Adipose tissue (tissue), 3 donors: ENCODE data around the gene CLDN8. TPM values are rescaled to one million over a fixed set of nuclear protein-coding genes. Genes with fewer than 3 reads are reported as not detected.

Source experiments
- H3K27ac ChIP-seq: one replicate; pipeline ENCODE4 v1.5.1; 2013; ENCODE audit warnings: low read depth, low read length
- WGBS, 3 donors: extraction: QIAGEN DNeasy Blood & Tissue Kit; methylation state at CpG; one replicate each; pipeline ENCODE4 v1.1.7; 2013; 5-methylcytosine and 5-hydroxymethylcytosine counted together
- polyA plus RNA-seq, 3 donors: library from polyadenylated mRNA; stranded (reverse); fragments of 200-250 nt; gene quantifications; one replicate each; pipeline ENCODE4 v1.2.3, GENCODE V29; 2013
- donor health status: healthy with polysubstance abuse.
- donor health status: Bipolar disorder and iron deficiency.
- donor health status: healthy.

The CLDN8 gene
- polyA plus RNA-seq = under 1 TPM in 1 of 3 donors, not detected in 2; 0.12 TPM

DNA sequence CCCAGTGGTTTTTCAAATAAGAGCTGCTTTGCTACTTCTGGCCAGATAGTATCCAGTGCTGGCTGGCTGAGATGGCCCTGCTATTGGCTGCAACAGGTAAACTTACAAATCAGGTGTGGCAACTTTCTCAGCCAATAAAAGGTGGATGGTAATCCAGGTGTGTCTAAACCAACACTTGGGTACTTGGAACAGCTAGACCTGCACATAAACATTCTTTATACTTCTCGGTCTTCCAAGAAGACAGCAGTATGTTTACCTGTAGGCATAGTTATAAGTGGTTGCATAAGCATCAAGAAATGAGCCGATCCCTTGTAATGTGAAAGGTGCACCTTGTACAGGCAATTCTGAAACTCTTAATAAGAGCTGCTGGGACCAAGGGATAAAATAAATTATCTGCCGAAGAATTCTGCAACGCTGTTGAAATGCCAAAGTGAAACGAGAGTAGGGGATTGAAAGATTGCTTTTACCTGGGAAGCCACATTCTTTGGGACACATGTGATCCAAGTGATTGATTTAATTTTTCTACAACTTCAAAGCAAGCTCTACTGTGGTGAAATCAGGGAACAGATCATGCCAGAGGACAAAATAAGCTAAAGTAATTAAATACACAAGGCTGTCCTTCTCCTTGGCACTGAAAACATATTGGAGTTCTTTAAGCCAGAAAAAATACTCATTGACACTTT, at the start of gene CLDN8:
TSS of gene CLDN8 (minus strand) at position 57 of the 683 bp plus-strand sequence. CDS start 172 bp downstream, outside the sequence.
- H3K27ac ChIP-seq = no peak within 1 kb of the TSS
- WGBS, 3 donors = 36 to 86% (median 80%) methylated on average over 5 of the region's 5 CpGs

DNA sequence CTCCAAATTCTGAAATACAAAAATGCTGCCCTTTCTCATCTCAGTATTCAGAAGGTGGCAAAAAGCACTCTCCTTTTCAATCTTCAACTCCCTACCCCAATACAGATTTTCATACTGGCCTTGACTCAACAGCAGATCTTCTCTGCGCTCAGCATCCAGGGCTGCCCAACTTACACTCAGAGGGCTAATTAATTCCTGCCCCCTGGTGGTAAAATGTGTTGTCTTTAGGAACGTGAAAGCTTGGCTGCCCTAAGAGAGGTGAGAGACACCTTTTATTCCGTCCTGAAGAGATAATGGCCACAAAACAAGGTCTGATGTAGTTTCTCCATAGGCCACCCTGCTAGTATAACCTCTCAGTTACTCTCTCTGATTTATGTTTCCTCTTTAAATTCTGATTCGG, 41.9 kb upstream of the CLDN8 start:
- H3K27ac ChIP-seq = no peak overlapping the region
- 62 to 71% (median 70%) methylated on average over 4 of the region's 4 CpGs for WGBS, 3 donors

DNA sequence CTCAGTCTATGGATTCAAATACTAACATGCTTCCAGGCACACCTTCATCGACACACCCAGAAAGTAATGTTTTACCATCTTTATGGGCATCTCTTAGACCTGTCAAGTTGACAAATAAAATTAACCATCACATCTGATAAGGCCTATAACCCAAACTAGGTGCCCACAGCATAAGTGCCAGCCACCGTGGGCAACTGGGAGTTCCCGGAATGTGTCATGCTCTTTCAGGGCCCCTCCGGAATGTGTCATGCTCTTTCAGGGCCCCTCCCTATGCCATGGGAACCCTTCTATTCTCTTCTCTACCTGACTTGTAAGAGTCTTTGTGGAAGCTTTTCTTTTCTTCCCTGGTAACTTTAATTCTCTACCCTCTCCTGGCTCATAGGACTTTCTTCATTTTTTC, 40.2 kb upstream of the CLDN8 start:
- H3K27ac ChIP-seq = no peak overlapping the region
- WGBS, 3 donors = 86 to 92% (median 91%) methylated on average over 4 of the region's 4 CpGs

DNA sequence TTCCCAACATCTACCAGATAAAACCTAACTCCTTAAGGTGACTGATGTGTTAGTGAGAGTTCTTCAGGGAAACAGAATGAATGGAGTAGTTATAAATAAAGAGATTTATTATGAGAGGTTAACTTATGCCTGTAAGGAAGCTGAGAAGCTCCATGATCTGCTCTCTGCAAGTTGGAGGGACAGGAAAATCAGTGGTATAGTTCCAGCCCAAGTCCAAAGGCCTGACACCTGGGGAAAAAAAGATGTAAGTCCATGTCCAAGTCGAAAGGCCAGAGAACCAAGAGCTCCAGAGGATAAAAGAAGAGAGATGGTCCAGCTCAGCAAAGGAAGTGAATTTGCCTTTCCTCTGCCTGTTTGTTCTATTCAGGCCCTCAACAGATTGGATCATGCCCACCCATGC, 39.8 kb upstream of the CLDN8 start:
- whole genome bisulfite sequencing, 3 donors = 28 to 87% (median 50%) methylated on average over 1 of the region's 1 CpG
- no peak overlapping the region for H3K27ac ChIP-seq

DNA sequence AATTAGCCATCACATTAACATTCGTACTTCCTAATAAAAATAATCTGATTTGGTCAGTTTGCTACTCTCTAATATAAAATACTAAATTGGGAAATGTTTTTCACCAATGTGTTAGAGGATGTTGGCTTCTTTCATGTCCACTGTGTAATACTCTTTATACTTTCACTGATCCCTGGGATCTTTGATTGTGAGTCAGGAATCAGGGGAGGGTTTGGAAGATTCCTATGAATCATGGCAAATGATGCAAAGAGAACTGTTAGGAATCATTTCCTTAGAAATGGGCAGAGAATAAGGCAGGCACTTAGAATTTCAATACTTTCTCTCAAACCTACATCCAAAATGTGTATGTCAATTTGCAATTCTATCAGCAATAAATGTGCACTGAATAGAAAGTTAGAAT, 35.9 kb upstream of the CLDN8 start:
- H3K27ac ChIP-seq = no peak overlapping the region
- 66 to 88% (median 83%) methylated on average over 1 of the region's 1 CpG for WGBS, 3 donors

DNA sequence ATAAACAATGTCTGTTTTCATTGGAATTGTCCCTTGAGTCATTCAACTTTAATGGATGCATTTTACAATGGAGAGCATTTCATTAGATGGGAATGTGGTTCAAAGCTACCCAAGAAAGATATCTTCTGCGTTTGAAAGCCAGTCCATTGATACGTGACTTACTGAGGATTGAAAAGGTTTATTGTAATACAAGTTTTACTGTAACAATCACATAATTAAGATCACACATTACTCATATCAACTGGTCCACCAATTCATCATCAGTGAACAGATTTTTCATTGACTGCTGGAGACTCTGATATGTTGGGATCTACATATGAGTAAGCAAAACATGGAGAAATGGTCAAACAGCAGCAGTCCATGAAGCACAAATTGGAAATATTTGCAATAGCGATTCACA, 34.0 kb upstream of the CLDN8 start:
- H3K27ac ChIP-seq = no peak overlapping the region
- WGBS, 3 donors = 64 to 81% (median 70%) methylated on average over 3 of the region's 3 CpGs

DNA sequence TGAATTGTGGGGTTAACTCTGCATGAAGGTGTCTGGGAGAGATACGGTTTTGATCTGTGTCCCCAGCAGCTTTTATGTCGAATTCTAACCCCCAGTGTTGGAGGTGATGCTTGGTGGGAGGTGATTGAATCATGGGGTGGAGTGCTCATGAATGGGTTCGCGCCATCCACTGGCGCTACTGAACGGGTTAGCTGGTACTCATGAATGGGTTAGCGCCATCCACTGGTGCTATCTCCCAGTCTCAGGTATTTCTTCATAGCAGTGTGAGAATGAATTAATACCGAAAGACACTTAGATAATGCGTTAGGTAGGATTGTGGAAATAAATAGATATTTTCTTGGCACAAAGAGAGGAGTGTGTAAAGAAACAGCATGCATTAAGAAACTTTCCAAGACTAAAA, 32.9 kb upstream of the CLDN8 start:
- H3K27ac ChIP-seq = no peak overlapping the region
- 78 to 91% (median 81%) methylated on average over 9 of the region's 9 CpGs for WGBS, 3 donors

DNA sequence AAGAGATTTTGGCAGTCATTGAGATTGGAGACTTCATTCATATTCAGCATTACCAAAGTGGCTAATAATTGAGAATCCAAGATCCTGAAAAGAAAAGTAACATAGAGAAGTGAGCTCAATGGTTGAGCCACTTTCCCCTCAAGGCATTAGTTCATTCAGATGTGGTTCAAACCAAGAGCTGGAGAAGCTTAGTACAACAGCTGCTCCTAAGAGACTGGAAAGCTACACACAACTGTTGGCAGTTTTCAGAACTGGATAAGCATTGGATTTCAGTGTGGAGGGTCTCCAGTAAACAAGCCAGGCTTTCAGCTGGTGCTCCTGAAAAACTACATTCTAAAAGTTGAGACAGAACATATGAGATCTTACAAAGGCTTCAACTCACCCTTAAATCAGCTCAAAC, 29.2 kb upstream of the CLDN8 start:
- H3K27ac ChIP-seq = no peak overlapping the region

DNA sequence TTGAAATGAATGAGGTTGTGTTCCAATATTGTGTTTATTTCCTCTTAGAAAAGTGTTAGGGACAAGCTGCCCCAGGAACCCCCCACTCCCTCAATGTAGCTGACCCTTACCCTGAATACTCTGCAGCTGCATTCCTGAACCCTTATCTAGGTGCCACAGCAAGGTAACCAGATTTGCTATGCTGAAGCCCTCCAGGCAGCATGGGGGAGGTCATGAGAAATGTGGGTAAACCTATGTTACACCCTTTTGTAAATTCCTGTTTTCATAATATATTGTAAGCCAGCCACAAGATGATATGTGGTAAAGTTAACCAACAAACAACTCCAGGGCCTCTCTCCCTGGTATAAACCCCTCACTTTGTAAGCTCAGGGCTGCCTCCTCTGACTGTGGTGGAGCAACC, 27.8 kb upstream of the CLDN8 start:
- no peak overlapping the region for H3K27ac ChIP-seq

DNA sequence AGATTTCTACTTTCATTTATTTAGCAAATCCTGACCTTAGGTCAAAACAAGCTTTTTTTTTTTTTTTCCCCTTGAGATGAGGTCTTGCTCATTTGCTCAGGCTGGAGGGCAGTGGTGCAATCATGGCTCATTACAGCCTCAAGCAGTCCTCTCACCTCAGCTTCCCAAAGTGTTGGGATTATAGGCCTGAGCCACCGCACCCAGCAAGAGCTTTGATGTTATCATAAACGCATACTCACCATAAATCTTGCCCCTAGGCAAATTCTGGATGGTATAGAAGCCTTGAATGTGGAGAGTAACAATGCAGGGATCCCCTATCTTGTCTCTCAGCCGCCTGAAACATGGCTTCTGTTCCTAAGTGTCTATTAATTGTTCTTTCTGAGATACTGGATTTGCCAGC, 24.8 kb upstream of the CLDN8 start:
- 72 to 79% (median 73%) methylated on average over 3 of the region's 3 CpGs for WGBS, 3 donors
- H3K27ac ChIP-seq = no peak overlapping the region

DNA sequence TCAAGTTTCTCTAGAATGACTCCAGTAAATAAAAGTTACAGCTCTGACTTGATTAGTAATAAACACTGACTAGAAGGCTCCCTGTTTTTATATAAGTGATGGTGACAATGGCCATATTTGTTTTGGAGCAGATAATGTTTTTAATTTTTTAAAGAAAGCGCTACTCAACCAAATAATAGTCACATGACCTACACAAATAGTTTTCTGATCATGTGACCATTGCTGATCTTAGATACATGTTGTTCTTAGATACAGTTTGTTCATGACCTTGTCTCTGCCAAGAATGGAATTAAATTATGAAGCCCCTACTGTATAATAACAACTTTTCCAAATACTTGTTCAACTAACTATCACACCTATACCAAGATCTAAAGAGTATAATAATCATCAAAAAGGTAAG, 22.3 kb upstream of the CLDN8 start:
- 86 to 93% (median 89%) methylated on average over 1 of the region's 1 CpG for WGBS, 3 donors
- H3K27ac ChIP-seq = no peak overlapping the region

DNA sequence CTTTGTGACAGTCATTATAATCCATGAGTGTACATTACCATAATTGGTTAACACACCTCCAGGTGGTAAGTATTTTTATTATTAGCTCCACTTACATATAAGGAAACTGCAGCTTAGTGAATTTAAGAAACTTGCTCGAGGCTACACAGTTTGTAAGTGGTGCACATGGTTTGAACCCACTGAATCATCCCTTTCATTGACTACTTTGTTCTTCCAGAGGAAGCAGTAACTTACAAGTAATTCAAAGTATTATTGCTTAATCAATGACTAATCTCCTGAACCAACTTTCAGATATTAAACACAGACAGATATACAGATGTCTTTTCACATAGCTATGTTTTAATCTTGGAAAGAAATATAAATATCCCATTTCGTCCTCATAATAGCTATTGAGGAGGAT, 18.7 kb upstream of the CLDN8 start:
- H3K27ac ChIP-seq = no peak overlapping the region
- 56 to 59% (median 59%) methylated on average over 2 of the region's 2 CpGs for WGBS, 3 donors

DNA sequence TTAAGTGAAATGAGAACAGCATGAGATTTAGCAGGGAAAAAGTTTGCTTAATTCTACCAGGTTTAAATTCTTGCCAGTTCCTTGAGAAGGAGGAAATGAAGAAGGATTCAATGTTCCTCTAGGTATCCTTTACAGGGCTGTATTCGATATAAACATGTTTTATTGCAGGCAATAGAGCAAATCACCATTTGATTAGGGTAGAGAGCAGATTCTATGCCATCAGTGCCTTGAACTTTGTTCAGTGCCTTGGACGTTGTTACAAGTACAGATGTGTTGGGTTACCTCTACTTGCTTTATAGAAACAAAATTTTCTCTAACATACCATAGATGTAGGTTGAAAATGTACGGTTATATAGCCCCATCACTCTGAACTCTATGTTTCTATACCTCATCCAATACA, 18.2 kb upstream of the CLDN8 start:
- 49 to 58% (median 57%) methylated on average over 3 of the region's 3 CpGs for WGBS, 3 donors
- H3K27ac ChIP-seq = no peak overlapping the region

DNA sequence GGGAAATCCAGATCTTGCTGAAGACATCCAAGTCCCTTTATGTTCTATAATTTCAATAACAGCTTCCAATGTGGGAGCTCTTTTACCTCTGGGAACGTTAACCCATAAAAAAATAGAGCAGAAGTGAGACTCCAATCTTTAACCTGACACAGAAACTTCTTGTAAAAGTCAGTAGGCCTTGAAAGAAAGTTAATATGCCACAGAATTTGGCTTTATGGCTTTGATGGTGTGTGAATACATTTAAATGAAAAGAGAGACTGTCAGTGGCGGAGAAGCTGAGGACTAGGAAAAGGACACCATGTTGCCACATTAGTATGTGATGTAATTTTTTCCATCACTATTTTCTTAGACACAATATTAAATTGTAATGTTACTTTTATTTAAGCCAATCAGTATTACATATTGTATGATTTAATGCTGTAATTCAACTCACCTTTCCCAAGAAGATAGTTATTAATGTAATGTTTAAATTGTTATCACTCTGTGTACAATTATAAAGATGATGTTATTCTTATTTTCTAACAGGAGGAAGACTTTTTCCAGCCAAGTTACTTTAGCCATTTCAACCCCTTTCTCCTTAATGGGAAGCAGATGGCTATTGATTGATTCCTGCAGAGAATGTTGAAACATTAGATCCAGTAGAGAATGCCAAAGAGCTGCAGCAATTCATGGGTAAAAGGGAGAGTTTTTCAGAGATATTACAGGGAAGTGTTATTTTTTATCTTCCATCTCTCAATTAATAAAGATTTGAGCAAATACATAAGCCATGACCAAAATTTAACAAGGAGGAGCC, 17.5 kb upstream of the CLDN8 start:
- no peak overlapping the region for H3K27ac ChIP-seq
- 60 to 82% (median 65%) methylated on average over 2 of the region's 2 CpGs for WGBS, 3 donors

DNA sequence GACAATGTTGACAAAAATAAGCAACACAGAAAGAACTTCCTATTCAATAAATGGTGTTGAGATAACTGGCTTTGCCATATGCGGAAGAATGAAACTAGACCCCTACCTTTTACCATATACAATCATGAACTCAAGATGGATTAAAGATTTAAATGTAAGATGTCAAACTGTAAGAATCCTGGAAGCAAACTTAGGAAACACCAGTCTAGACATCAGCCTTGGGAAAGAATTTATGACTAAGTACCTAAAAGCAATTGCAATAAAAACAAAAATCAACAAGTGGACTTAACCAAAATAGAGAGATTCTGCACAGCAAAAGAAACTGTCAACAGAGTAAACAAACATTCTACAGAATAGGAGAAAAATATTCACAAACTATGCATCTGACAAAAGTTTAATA, 16.1 kb upstream of the CLDN8 start:
- 97 to 98% (median 97%) methylated on average over 1 of the region's 1 CpG for WGBS, 3 donors

DNA sequence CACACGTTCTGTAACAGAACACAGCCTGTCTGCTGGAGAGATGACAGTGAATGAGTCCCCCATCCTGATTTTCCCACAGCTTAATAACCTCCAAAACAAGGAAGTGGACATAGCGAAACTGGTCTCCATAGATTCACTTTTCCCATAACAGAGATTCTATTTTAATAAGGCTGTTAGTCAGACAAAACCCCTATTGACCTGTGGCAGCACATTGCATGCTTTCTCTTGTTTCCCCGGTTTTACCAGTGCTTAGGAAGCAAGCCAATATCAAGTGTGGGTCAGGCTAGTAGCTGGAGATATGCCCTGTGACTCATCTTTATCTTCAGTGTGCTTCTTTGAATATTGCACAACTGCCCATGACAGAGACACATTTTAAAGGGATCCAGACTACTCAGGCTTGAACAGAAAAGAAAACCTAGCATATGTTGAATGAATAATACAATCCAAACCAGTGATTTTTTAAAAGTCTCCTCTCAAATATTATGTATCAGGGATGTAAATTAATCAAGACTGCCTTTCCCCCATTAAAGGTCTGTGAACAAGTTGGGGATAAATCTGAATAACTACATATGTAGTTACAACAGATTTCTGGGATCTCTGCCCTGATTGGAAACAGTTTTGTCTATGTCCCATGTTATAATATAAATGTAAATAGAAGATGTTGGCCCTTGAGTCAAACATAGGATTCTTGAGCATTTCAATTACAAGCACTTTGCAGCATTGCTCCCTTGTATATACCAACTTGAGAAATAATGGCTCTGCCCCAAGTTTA, 11.9 kb upstream of the CLDN8 start:
- H3K27ac ChIP-seq = no peak overlapping the region
- WGBS, 3 donors = 24 to 43% (median 34%) methylated on average over 3 of the region's 3 CpGs

More for the DNA sequence above, 16.1 kb upstream of the CLDN8 start:
- no peak overlapping the region for H3K27ac ChIP-seq

DNA sequence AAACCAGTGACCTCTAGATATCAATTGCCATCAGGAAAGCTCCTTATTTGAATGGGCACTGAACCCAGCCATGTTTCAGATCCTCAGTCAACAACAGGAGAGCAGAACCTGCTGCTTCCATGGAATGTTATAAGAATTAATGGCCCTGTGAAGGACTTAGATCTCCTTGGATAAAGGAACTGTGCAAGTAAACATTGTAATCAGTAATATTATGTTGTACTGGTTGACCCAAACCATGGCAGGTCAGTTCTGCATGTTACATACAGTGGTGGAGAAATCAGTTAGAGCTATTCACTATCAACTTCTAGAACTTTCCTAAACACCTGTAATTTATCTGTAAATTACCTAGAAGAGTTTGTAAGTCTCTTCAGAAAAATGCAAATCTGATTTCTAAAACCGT, 11.2 kb upstream of the CLDN8 start:
- H3K27ac ChIP-seq = no peak overlapping the region
- WGBS, 3 donors = 62 to 72% (median 70%) methylated on average over 1 of the region's 1 CpG

DNA sequence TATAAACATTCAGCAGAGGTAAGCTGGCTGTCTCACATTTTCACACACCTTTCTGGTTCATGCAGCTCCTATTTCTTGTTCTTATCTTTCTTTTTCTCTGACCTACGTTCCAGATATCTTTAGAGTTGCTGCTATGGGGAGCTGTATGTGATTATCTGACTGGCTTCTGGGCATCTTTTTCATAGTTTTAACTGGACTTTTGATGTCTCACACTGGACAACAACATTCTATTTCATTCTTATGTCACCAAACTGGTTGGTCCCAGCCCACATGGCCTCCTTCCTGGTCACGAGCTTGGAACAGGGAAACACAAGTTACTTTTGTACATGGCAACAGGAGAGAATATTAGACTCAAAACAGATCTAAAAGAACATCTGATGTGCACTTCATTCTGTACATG, 7.7 kb upstream of the CLDN8 start:
- 52 to 80% (median 79%) methylated on average over 2 of the region's 2 CpGs for WGBS, 3 donors
- H3K27ac ChIP-seq = no peak overlapping the region

DNA sequence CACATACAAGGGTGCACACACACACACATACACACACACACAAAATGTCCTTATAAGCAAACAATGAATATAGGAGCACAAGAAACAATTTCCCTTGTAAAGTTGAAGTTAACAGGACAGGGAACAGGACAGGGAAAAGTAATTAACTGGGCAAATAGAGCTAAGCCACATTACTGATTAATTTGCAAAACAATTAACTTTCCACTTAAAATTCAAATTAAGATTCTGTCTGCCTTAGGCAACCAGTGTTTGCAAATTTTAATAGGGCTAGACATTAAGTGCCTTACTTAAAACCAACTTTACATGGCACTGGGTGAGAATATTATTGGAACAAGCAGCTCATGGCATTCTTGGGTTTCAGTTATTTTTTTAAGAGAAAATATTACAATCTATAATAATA, 6.8 kb upstream of the CLDN8 start:
- H3K27ac ChIP-seq = no peak overlapping the region
